Motor neuron (in vitro differentiated cells): Measurements from ENCODE around the gene GSTM1. TPM values are rescaled to one million over a fixed set of nuclear protein-coding genes. Genes with fewer than 3 reads are reported as not detected.
A peak's percentile ranks its signal among the peaks of the same experiment; 100 is the strongest.
"Not testable (repeated sequence)": the region's sequence is repeated elsewhere in the genome, so short reads cannot be mapped to it uniquely, and the experiment has no call there.

Experiments used
- ATAC-seq, 8 experiments: fragments of 200-7000 bp; cut with Tn5 transposase; replicated peaks in 6 of 8; 2 replicates each; pipeline ENCODE4 v1.8.0; 2021; ENCODE audit warnings: mild to moderate bottlenecking in 8 of 8, moderate library complexity in 8 of 8
- H3K27ac ChIP-seq, 2 donors: fragments of 250-450 bp; sonication (Bioruptor Pico); 2 replicates each; pipeline ENCODE4 v1.9.0; 2021; ENCODE audit warnings: antibody characterized with exemption in 2 of 2, mild to moderate bottlenecking in 2 of 2, moderate library complexity in 1 of 2
- H3K4me1 ChIP-seq, 2 donors: fragments of 250-450 bp; sonication (Bioruptor Pico); replicated peaks in 1 of 2; 2 replicates each; pipeline ENCODE4 v1.6.1; 2021; ENCODE audit warnings: antibody characterized with exemption in 2 of 2, mild to moderate bottlenecking in 2 of 2, moderate library complexity in 1 of 2
- H3K4me3 ChIP-seq, 5 donors: fragments of 250-450 bp; sonication (Bioruptor Pico); 2 replicates each; pipeline ENCODE4 v1.9.0; 2021; ENCODE audit warnings: antibody characterized with exemption in 5 of 5, mild to moderate bottlenecking in 5 of 5, moderate library complexity in 4 of 5
- WGBS, 10 experiments: fragments of 450-650 bp; shearing (Covaris generic); methylation state at CpG; one replicate each; pipeline ENCODE4 v1.0.0; 2022; 5-methylcytosine and 5-hydroxymethylcytosine counted together
- in situ Hi-C, 9 experiments: fragments of 400-800 bp; cut with MboI; loops; one replicate each; pipeline ENCODE4 v1.15.0; 2021; ENCODE audit warnings: low sequenced_read_pairs in 9 of 9, low pct_unique_long_range_greater_than_20kb in 2 of 9; ENCODE audit not compliant: unreplicated experiment in 9 of 9
- total RNA-seq, 8 experiments: library from RNA; unstranded; fragments of 300-600 nt; gene quantifications; 2 replicates each; pipeline versions ENCODE4 v1.2.3 to v1.2.4, GENCODE V29; 2022

GSTM1 gene
- total RNA-seq, 8 experiments from 2014 or later: 2.6 to 5.2 (median 3.7) TPM; not detected in 5

DNA sequence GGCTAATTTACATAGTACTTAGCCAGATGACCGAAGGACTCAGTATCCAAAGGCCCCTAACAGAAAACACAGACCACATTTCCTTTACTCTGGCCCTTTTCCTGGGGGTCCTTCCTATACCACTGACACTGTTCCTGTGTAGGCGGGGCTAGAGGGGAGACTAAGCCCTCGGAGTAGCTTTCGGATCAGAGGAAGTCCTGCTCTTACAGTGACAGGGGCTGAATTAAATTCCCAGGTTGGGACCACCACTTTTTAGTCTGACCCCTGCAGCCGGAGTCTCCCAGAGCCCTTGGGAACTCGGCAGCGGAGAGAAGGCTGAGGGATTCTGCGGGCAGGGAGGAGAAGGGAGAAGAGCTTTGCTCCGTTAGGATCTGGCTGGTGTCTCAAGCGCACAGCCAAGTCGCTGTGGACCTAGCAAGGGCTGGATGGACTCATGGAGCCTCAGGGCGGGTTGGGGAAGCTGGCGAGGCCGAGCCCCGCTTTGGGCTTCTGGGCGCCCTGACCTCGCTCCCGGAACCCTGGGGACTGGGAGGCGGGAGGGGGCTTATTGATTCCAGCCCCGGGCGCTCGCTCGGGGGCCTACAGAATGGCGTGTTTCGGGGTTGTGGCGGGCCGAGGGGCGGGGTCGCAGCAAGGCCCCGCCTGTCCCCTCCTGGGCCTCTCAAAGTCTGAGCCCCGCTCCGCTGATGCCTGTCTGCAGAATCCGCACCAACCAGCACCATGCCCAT is 24.1 kb downstream of the GSTM1 start, which contains the start of gene GSTM5:
Gene GSTM5 (plus strand): TSS at position 659 of the 728 bp plus-strand sequence. CDS start 62 bp downstream, at position 721.
- in situ Hi-C loops, H3K4me1 ChIP-seq, H3K27ac ChIP-seq, H3K4me3 ChIP-seq: not testable (repeated sequence)
- WGBS, 10 experiments: 61 to 100% methylated on average over 1 to 4 of the region's 33 CpGs; no CpG with 5 or more reads in 8 of the 10 experiments
- peak in 3 of 8 experiments; percentile 46 to 56 (median 50) for ATAC-seq

DNA sequence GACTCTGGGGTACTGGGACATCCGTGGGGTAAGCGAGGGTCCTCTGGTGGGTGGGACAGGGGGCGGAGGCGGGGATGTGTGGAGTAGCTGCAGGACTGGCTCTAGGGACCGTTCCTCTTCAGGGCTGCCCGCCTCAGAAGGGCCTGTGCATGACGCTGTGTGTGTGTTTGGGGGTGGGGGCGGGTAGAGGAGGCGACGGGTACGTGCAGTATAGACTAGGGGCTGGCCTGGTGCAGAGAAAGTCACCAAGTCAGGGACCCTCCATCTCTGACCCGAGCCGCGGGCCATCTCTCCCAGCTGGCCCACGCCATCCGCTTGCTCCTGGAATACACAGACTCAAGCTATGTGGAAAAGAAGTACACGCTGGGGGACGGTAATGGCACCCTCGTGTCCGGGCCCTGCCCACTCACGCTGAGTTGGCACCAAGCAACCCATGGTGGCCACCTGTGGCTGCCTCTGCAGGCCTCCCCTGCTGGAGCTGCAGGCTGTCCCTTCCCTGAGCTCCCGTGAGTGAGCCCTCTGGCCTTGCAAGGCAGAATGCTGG is 24.8 kb downstream of the GSTM1 start:
- H3K27ac ChIP-seq: no peak overlapping the region
- no peak overlapping the region for H3K4me3 ChIP-seq
- WGBS, 10 experiments: 40 to 81% methylated on average over 1 to 12 of the region's 22 CpGs; no CpG with 5 or more reads in 8 of the 10 experiments
- ATAC-seq: peak in 1 of 8 experiments; percentile 36
- H3K4me1 ChIP-seq: peaks cover 0 to 2% of the 10 kb centered on the region in 2 donors
- in situ Hi-C loops: no loop called here

DNA sequence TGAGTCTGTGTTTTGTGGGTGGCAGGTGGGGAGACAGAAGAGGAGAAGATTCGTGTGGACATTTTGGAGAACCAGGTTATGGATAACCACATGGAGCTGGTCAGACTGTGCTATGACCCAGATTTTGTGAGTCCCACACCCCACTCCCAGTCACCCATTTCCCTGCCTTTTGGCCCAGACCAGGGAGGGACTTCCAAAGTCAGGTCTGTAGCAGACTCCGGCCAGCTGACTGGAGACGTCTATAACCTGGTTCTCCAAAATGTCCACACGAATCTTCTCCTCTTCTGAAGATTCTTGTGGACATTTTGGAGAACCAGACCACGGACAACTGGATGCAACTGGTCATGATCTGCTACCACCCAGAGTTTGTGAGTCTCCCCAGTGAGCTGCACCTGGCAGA is 26.0 kb downstream of the GSTM1 start:
- peaks cover 0 to 2% of the 10 kb centered on the region in 2 donors for H3K4me1 ChIP-seq
- 40 to 93% (median 80%) methylated on average over 1 to 4 of the region's 5 CpGs; no CpG with 5 or more reads in 5 of the 10 experiments for WGBS, 10 experiments
- no peak overlapping the region for H3K27ac ChIP-seq
- in situ Hi-C loops: no loop called here
- H3K4me3 ChIP-seq: no peak overlapping the region
- ATAC-seq: no peak

DNA sequence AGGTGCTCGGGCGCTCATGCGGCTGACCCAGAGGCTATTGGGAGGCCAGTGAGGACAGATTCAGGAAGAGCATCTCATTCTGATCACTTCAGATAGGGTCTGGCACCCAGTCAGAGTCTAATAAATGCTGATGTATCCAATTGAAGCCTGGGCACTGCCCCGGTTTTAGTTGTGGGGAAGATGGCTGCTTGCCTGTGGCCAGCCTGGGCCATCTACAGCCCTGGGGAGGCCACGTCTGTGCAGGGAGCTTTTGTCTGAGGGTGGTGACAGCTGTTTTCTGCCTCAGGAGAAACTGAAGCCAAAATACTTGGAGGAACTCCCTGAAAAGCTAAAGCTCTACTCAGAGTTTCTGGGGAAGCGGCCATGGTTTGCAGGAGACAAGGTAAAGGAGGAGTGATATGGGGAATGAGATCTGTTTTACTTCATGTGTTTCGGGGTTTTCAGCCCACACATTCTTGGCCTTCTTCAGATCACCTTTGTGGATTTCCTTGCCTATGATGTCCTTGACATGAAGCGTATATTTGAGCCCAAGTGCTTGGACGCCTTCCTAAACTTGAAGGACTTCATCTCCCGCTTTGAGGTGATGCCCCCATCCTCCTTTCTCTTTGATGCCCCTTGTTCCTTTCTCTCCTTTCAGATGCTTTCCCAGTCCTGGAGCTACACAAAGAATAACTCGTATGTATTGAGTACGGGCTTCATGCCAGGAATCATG is 27.2 kb downstream of the GSTM1 start:
- H3K4me1 ChIP-seq: peaks cover 0 to 2% of the 10 kb centered on the region in 2 donors
- 64 to 94% (median 82%) methylated on average over 1 to 9 of the region's 12 CpGs; no CpG with 5 or more reads in 1 of the 10 experiments for WGBS, 10 experiments

DNA sequence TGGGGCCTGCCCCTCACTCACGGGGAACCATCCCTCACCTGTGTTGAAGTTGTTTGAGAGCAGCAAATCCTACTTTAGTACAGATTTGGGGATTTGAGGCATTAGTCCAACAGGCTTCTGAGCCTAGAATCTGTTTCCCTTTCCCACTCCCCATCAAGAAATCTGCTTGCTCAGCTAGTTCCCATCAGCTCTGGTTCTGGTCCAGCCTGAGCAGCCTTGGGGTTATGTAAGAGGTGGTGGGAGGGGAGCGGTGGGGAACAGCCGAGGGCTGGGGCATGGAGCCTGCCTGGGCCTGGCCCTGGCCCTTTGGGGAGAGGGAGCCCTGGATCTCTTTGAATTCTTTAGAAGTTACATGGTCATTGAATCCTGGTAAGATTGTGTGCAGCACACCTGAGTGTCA is 28.5 kb downstream of the GSTM1 start:
- no peak for ATAC-seq
- H3K27ac ChIP-seq: no peak overlapping the region
- in situ Hi-C loops: no loop called here
- peaks cover 0 to 2% of the 10 kb centered on the region in 2 donors for H3K4me1 ChIP-seq
- H3K4me3 ChIP-seq: no peak overlapping the region
- WGBS, 10 experiments: 80 to 88% methylated on average over 1 to 2 of the region's 3 CpGs; no CpG with 5 or more reads in 8 of the 10 experiments

More for the DNA sequence above, 27.2 kb downstream of the GSTM1 start:
- no peak overlapping the region for H3K4me3 ChIP-seq
- no peak for ATAC-seq
- H3K27ac ChIP-seq: no peak overlapping the region
- in situ Hi-C loops: no loop called here

DNA sequence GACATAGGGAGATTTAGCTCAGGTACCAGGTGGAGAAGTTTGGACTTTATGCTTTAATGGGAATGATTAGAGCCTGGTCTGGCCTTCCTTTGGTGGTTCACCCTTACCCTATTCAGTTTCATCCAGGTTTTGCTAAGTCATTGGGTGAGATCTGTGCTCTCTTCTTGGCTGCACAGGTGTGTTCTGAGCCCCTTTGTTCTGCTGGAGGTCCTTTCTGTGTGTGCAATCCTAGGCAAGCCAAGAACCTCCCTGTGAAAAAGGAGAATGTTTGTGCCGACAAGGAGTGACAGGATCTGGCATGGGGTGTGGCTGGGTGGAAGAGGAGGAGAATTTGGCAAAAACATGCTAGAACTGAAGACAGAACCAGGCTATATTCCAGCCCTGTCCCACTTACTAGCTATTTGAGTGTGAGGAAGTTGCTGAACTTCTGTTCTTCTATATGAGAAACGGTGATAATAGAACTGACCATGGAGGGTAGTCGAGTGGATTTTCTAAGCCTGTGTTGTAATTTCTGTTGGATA is 29.0 kb downstream of the GSTM1 start:
- Histone ChIP-seq H3K4me1 (peaks cover 0 to 2% of the 10 kb centered on the region in 2 donors), H3K4me3 (no peak overlapping the region), H3K27ac (no peak overlapping the region)
- ATAC-seq: no peak
- in situ Hi-C loops: no loop called here
- WGBS, 10 experiments: 4 to 100% (median 75%) methylated on average over 1 to 3 of the region's 3 CpGs; no CpG with 5 or more reads in 1 of the 10 experiments

DNA sequence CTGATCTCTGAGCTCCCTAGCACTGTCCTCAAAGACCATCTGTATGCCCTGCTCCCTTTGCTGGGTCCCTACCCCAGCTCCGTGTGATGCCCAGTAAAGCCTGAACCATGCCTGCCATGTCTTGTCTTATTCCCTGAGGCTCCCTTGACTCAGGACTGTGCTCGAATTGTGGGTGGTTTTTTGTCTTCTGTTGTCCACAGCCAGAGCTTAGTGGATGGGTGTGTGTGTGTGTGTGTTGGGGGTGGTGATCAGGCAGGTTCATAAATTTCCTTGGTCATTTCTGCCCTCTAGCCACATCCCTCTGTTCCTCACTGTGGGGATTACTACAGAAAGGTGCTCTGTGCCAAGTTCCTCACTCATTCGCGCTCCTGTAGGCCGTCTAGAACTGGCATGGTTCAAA is 30.1 kb downstream of the GSTM1 start:
- H3K4me3 ChIP-seq: no peak overlapping the region
- peaks cover 0 to 2% of the 10 kb centered on the region in 2 donors for H3K4me1 ChIP-seq
- peak in 1 of 8 experiments; percentile 8 for ATAC-seq
- in situ Hi-C loops: no loop called here
- no peak overlapping the region for H3K27ac ChIP-seq
- 33 to 100% (median 94%) methylated on average over 1 to 5 of the region's 5 CpGs; no CpG with 5 or more reads in 2 of the 10 experiments for WGBS, 10 experiments

DNA sequence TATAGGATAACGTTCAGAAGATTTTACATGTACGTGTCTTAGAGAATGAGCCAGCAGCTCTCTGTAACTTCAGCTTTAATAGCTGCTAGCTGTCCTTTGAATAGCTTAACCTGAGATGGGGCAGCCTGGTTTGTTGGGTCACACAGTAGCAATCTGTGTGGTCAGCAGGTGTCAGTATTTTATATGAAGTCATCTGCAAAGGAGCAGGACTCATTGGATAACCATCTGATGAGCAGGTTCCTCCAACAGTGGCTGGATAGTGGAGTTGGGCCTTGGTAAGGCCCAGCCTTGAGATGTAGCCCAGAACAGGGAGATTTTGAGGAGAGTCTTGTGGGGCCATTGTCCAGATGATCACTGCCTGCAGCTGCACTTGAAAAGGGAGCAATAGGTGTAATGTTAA is 30.9 kb downstream of the GSTM1 start:
- in situ Hi-C loops: no loop called here
- Histone ChIP-seq H3K27ac (no peak overlapping the region), H3K4me3 (no peak overlapping the region), H3K4me1 (peaks cover 0 to 2% of the 10 kb centered on the region in 2 donors)
- ATAC-seq: peak in 1 of 8 experiments; percentile 4
- WGBS, 10 experiments: 78 to 100% (median 93%) methylated on average over 1 to 2 of the region's 2 CpGs; no CpG with 5 or more reads in 3 of the 10 experiments

DNA sequence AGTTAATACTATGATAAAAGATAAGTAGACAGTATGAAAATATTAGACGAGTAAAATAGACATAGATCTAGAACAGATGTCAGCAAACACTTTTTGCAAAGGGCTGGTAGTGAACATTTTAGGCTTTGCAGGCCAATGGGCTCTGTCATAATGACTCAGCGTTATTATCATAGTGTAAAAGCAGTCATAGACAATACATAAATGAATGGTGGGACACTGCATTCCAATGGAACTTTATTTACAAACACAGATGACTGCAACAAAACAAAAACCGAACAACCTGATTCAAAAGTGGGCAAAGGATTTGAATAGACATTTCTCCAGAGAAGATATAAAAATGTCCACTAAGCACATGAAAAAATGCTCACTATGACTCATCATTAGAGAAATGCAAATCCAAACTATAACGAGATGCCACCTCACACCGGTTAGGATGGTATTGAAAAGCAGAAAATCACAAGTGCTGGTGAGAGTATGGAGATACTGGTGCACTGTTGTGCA is 31.8 kb downstream of the GSTM1 start:
- Histone ChIP-seq H3K27ac (no peak overlapping the region), H3K4me1 (no peaks in the 10 kb centered on the region), H3K4me3 (no peak overlapping the region)
- in situ Hi-C loops: no loop called here
- peak in 3 of 8 experiments; percentile 6 to 58 (median 39) for ATAC-seq
- 0 to 97% (median 84%) methylated on average over 1 to 5 of the region's 5 CpGs for WGBS, 10 experiments

DNA sequence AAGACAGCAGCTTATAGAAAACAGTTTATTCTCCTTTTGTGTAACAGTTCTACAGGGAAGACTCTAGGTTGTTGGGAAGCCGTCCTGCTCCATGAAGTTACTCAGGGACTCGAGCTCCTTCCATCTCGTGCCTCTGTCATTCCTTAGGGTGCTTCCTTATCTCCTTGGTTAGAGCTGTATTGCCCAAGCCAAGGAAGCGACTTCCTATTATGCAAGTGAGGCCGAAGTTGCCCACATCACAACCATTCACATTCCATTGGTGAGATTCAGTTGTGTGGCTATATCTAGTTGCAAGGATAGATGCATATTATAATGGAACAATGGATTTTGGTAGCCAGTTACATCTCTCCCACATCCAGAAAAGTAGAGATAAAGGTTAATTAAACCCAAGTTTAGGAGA is 33.4 kb downstream of the GSTM1 start:
- Histone ChIP-seq H3K4me1 (no peaks in the 10 kb centered on the region), H3K4me3 (no peak overlapping the region), H3K27ac (no peak overlapping the region)
- no peak for ATAC-seq
- 53 to 100% (median 81%) methylated on average over 2 to 5 of the region's 5 CpGs; no CpG with 5 or more reads in 2 of the 10 experiments for WGBS, 10 experiments
- in situ Hi-C loops: no loop called here

DNA sequence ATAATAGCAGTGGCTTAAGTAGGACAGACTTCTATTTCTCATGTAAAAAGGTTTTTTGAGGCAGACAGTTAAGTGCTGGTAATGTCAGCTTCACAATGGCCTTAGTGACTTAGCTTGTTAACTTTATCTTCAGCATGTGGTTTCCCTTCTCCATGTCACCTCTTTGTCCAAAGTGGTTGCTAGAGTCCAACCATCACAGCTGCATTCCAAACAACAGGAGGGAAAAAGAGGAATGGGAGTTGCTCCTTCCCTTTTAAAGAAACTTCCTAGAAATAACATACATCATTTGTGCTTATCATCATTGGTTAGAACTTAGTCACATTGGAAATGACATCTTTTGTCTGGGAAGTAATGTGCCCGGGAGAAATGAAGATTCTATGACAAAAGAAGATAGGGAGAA is 34.4 kb downstream of the GSTM1 start:
- no peaks in the 10 kb centered on the region for H3K4me1 ChIP-seq
- 67 to 100% (median 80%) methylated on average over 1 of the region's 1 CpG; no CpG with 5 or more reads in 1 of the 10 experiments for whole genome bisulfite sequencing, 10 experiments
- H3K4me3 ChIP-seq: no peak overlapping the region
- in situ Hi-C loops: no loop called here
- H3K27ac ChIP-seq: no peak overlapping the region
- ATAC-seq: no peak

DNA sequence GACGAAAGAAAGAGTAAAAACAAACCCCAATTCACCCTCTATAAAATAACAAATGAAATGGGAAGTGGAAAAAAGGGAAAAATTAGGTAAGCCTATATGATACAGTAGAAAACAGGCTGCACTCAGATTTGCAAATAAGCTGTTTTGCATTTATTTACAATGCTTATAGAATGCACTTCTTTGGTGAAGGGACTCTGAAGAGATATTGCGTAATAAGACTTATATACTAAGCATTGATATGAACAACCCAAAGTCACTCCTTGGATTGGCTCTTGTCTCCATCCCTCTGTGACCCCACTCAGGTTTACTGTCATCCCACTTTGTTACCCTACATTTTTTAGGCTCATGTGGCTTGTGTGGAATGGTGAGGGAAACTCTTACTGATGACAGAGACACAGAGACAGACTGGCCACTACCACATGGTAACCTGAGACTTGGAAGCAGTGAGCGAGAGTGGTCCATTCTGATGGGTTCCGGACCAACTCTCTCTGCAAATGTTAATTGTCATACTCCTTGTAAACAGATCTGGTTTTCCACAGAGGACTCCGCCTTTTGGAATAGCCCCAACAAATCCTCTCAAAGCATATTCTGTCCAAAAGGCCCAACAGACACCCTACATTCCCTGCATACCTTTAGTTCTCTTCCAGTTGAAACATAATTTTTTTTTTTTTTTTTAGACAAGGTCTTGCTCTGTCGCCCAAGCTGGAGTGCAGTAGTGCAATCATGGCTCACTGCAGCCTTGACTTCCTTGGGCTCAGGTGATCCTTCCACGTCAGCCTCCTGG is 35.5 kb downstream of the GSTM1 start:
- WGBS, 10 experiments: 0 to 91% (median 68%) methylated on average over 1 to 7 of the region's 7 CpGs

More for the DNA sequence above, 35.5 kb downstream of the GSTM1 start:
- no peaks in the 10 kb centered on the region for H3K4me1 ChIP-seq
- peak in 3 of 8 experiments; percentile 64 to 79 (median 66) for ATAC-seq
- in situ Hi-C loops: no loop called here
- no peak overlapping the region for H3K27ac ChIP-seq
- no peak overlapping the region for H3K4me3 ChIP-seq
